Activated CD4-positive, CD25-positive, alpha-beta regulatory T cell (primary cell): ENCODE data around the gene HACD4.

Experiments used
- DNase-seq, 4 experiments: peaks; one replicate each; lab custom pipeline; 2025; lab: John Stamatoyannopoulos, UW

HACD4 gene

GRCh38 chr9:21031091-21031807, at the start of gene HACD4:
TSS of gene HACD4 (minus strand) at chr9:21031640. CDS start at chr9:21031590, 50 bp downstream.
- DNase-seq, result peak; percentile 19 to 54 (median 40)

DNA sequence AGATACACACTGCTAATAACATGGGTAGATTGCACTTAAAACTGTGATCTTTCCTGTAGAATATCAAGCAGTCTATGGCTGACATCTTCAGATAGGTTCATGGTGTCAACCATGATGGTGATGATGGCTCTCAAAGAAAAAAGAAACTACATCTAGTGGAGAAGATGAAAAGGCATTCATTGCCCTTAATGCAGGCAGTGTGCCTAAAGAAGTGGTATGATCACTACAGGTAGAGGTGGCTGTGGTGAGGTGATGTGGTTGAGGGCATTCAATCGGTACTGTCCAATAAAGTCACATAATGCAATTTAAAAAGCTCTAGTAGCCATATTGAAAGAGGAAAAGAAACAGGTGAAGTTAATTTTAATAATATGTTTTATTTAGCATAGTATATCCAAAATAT, 49.4 kb upstream of the HACD4 start:
- DNase-seq, result no peak

GRCh38 chr9:21078702-21079101, 47.3 kb upstream of the HACD4 start:
- no peak for DNase-seq

- no peak for DNase-seq
These were observed 46.3 kb upstream of the HACD4 start, which contains the start of gene IFNB1 for GRCh38 chr9:21077781-21078180. TSS of gene IFNB1 (minus strand) at chr9:21077942. CDS start at chr9:21077869, 73 bp downstream.

GRCh38 chr9:21075484-21075883, 44.0 kb upstream of the HACD4 start:
- no peak for DNase-seq

DNA sequence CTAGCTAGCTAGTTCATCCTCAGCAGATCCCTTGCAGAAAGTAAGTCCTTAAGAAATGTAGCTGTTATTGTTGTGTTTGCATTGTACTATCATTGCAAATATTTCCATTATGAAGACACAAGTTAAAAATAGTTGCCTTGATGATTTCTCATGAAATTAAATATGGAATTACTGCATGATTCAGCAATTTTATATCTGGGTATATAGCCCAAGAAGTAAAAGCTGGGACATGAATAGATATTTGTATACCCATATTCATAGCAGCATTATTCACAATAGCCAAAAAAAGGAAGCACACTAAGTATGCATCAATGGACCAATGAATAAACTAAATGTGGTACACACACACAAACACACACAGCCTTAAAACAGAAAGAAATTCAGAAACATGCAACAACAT, 39.5 kb upstream of the HACD4 start:
- no peak for DNase-seq

- DNase-seq, result no peak
These were observed 38.7 kb upstream of the HACD4 start for GRCh38 chr9:21070171-21070571.

DNA sequence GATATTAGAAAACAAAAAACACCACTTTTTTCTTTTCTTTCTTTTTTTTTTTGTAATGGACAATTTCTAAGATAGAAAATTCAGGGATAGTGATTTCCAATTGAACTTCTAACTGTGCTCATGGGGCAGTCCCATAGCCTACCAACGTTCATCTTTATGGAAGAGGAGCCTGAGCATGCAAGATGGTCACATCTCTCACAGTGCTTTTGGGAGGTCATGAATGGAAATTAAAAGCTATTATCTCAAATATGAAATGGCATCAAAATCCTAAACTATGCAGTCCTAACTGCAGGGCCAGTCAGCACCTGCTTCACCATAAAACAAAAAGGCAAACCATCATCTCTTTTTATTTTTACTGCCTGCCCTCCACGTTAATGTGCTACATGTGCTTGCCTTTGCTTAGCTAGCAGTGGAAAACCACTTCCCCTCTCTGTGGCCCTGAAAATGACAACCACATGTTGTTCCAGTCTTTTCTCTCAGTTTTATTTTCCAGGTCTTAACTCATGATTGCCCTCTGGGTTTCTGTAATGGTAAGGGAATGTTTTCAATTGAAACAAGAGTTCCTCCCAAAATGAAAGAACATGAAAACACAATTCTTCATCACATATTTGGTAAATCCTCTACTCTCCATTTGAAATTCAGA, 29.6 kb upstream of the HACD4 start:
- no peak for DNase-seq

DNA sequence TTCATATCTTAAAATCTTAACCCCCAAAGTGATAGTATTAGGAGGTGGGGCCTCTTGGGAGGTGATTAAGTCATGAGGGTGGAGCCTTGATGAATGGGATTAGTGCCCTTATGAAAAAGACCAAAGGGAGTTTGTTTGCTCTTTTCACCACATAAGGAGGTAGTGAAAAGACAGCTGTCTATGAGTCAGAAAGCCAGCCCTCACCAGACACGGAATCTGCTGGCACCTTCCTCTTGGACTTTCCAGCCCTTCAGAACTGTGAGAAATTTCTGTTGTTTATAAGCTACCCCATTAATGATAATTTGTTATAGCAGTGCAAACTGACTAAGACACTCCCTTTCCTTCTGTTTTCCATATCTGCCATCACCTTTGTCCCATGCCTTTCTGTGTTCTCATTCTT, 25.5 kb upstream of the HACD4 start:
- DNase-seq, result no peak

DNA sequence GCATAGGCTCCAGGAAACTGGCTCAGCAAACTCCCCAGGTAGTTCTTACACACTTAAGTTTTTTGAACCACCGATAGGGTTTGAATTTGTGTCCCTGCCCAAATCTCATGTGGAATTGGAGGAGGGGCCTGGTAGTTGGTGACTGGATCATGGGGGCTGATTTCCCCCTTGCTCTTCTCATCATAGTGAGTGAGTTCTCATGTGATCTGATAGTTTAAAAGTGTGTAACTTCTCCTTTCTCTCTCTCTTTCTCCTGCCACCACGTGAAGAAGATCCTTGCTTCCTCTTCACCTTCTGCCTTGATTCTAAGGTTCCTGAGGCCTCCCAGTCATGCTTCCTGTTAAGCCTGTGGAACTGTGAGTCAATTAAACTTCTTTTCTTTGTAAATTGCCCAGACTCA, 22.4 kb upstream of the HACD4 start:
- DNase-seq, result no peak

DNA sequence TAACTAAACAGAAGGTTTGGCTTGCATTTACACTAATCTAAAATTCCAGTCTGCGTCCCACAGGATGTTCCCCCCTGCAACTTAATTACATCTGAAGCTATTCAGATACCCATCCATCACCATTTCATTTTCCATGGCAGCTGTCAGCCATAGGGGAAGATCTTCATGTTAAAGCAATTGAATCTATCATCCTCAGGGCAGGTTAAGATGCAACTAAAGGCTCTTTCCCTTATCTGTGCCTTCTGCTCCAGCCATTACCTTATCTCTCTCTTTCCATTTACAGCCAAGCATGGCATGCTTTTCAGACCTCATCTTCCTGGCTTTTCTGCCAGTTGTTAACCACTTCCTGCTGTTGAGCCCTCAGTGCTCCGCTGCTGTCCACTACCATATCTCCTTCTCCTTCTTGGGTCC, 15.8 kb upstream of the HACD4 start:
- DNase-seq, result no peak

DNA sequence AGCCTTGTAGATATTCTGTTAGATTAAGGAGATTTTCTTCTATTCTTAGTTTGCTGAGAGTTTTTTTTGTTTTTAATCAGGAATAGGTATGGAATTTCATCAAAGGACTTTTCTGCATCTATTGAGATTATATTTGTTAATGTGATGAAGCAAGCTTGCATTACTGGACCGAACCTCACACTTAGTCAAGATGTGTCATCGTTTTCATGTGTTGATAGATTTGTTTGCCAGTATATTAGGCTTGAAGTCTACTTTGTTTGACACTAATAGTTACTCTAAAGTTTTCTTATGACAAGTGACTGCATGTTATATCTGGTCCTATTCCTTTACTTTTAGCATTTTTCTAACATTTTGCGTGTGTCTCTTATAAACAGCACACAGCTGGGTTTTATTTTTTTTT, 12.4 kb upstream of the HACD4 start:
- DNase-seq, result no peak

DNA sequence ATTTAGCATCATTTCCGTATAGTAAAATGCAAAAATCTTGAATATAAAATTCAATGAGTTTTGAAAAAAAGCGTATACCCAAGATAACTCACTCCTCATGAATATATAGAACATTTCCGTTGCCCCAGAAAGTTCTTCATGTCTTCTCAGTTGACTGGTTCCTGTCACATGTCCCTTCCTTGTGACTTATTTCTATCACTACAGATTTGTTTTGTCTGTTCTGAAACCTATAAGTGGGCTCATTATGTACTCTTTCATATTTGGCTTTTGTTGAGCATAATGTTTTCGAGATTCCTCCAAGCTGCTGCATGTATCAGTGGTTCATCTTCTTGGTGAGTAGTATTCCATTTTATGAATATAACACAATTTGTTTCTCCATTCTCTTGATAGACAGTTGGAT, 11.0 kb upstream of the HACD4 start:
- no peak for DNase-seq

GRCh38 chr9:21039302-21039701, 7.9 kb upstream of the HACD4 start:
- DNase-seq, result no peak

- no peak for DNase-seq
These were observed 5.8 kb upstream of the HACD4 start for GRCh38 chr9:21037278-21037677.

GRCh38 chr9:21031808-21032183, 356 bp upstream of the HACD4 start:
- DNase-seq, result no peak

DNA sequence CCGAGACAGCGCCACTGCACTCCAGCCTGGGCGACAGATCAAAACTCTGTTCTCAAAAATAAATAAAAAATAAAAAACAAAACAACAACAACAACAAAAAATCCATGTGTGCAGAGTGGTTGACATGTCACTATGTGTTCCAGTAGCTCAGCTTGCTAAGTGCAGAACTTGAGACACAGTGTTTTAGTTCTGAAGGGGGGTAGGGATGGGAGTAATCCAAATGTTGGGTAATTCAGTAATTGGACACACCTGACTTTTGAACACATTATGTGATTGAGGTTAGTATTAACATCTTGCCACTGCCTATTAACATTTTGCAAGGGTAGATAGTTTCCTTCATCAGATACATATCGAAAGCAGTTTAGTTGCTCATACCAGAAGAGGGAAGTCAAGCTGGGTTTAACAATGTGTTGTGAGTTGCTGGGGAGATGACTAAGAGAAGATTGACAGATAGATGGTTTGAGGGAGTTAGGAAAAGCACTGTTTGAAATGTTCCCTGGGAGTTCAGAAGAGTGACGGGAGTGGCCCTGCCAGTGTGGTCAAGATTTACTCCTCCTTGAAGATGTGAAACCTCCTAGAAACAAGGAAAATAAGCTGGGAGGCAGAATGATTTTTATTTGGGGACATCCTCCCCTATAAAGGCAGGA, 928 bp downstream of the HACD4 start:
- DNase-seq, result no peak

- DNase-seq, result no peak
These were observed 1.8 kb downstream of the HACD4 start for GRCh38 chr9:21029661-21030060.

DNA sequence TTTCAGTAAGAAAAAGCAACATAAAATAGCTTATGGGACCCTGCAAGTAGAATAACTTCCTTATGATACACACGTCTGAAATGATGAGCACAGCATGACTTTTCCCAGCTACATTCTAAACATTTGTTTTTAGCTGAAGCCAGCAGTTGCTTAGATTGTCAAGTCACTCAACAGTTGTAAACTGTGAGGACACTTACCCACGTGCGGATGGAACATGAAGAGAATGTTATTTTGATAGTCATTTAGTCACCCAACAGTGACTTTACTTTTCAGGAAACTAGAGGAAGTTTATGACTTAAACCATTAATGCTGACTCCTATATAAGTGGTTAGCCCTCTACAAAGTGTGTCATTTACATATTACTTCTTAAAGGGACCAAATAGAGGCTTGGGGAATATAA, 3.0 kb downstream of the HACD4 start:
- no peak for DNase-seq

DNA sequence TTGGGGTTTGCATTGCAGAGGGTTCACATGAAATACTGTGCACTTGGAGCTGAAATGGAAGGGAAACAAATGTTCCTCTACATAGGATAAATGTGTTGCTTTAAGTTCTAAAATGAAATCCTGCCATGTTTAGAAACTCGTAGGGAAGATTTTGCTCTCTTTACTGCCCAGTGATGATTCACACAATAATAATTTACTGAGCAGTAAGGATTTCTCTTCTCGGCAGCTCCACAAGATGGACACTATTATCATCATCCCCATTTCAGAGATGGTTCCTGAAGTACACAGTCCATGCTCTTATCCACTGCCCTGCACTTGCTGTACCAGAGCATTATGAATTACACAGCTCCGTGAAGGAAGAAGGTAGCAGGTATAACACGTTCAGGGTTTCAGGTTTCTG, 4.1 kb downstream of the HACD4 start:
- DNase-seq, result no peak

- DNase-seq, result no peak
These were observed 7.6 kb downstream of the HACD4 start for GRCh38 chr9:21023861-21024260.

DNA sequence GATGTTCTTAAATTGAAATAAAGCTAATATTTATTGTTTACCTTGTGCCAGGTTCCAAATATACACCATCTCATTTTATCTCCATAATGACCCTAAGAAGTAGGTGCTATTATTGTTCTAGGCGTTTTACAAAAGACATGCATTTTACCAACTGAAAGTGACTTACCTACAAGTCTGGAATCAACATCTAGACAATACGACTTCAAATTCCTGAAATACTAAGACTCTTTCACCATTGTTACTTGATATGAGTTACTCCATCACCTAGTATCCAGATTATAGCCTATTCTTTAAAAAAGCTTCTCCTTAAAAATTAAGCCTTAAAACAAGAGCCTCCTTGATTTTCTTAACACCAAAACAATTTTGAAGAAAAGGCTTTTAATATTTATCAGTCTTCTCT, 13.3 kb downstream of the HACD4 start:
- DNase-seq, result no peak
